HCEC 1CT (cell line): ENCODE measurements around the gene HOMER1.
"Not testable (repeated sequence)": the region's sequence is repeated elsewhere in the genome, so short reads cannot be mapped to it uniquely, and the experiment has no call there.

Source experiments
- DNase-seq: peaks from one replicate; pipeline ENCODE4 v3.0.0-alpha.2; 2017

The HOMER1 gene

GRCh38 chr5:79408028-79408427, 105.9 kb downstream of the HOMER1 start:
- no peak for DNase-seq

DNA sequence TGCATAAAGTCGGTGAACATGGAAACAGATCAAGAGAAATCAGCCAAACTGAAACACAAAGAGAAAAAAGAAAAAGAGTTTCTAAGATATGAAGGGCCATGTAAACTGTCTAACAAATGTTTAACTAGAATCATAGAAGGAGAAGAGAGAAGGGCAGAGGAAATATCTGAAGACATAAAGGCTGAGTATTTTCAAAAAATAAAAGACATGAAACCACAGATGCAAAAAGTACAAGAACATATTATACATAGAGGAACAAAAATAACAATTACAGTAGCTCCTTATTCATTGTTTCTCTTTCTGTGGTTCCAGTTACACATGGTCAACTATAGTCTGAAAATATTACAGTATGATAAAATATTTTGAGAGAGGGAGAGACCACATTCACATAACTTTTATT, 106.3 kb downstream of the HOMER1 start:
- no peak for DNase-seq

DNA sequence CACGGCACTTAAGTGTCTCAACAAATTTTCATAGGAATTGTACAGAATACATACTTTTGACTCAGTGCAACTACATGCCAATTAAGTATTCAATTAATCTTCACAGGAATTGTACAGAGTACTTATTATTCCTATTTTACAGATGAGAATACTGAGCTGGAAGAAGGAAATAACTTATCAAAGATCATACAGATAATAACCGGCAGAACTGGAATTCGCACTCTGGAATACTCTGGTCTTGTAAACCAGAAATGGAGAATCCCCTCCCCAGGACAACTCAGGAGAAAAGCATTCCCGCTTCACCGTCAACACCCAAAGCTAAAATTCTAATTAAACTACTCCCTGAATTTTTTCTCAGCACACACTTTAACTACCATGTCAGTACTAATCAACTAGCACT, 112.7 kb downstream of the HOMER1 start:
- DNase-seq = no peak

DNA sequence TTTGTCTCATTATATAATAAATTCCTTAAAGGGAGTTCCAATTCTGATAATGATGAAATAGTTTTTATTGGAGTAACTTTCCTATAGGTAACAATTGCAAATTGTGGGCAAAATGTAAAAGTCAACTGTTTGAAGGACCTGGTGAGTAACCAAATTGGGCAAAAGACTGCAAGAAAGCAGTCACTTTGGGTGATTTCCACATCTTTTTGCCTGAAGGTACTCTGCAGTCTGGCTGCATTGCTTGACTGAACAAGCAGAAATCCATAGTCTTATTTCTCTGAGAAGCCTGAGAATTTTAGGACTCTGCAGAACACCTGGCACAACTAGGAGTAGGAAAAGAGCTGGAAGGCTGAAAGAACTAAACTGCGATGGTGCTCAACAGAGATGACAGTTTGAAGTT, 114.9 kb downstream of the HOMER1 start:
- no peak for DNase-seq

GRCh38 chr5:79397080-79397479, 116.9 kb downstream of the HOMER1 start:
- no peak for DNase-seq

DNA sequence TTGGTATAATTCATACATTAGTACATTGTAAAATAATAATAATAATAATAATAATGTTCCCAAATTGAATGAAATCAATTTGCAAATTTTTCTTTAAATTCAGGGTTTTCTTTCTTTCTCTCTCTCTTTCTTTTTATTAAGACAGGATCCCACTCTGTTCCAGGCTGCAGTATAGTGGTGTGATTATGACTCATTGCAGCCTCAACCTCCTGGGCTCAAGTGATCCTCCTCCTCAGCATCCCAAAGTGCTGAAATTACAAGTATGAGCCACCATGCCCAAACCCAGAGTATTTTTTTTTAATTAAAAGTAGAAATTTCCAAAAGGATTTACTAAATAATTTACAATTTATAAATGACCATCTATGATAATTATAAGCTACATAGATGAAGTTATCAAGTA, 117.7 kb downstream of the HOMER1 start:
- peak; percentile 29 for DNase-seq

DNA sequence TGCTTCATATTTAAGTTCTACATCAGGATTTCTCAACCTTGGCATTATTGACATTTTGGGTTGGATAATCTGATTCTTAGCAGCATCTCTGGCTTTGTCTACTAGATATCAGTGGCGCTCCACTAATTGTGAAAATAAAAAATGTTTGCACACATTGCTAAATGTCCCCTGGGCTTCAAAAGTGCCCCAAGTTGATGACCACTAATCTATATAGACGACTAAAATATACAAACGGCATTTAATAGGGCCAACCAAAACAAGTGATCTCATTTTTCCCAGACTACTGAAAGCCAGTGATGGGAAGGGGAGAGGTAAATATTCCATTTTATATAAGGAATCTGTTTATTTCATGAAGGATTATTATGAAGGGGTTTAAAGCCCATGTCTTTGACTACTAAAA, 118.6 kb downstream of the HOMER1 start:
- DNase-seq = no peak

DNA sequence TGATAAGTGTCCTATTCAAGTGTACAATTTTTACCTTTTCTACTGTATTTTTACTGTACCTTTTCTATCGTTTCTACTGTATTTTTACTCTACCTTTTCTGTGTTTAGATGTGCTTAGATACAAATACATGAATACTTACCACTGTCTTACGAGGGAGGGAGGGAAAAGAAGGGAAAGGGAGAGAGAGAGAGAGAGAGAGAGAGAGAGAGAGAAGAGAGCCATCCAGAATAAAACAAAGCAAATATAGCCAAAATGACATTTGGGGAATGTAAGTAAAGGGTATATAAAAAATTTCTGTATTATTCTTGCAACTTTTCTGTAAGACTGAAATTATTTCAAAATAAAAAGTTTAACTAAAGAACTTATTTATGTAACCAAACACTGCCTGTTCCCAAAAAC, 121.2 kb downstream of the HOMER1 start:
- no peak for DNase-seq

DNA sequence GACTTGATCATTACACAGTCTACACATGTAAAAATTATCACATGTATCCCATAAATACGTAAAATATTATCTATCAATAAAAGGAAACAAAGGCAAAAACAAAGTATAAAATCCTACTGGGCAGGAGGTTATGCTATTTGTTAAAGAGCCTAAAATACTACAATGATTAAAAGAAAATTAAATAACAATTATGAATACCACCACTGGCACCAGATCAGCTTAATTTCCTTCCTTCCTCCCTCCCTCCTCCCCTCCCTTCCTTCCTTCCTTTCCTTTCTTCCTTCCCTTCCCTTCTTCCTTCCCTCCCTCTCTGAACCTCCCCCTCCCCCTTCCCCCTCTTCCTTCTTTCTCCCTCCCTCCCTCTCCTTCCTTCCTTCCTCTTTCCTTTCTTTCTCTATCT, 127.3 kb downstream of the HOMER1 start:
- DNase-seq = no peak

GRCh38 chr5:79385126-79385525, 128.8 kb downstream of the HOMER1 start:
- not testable (repeated sequence) for DNase-seq

DNA sequence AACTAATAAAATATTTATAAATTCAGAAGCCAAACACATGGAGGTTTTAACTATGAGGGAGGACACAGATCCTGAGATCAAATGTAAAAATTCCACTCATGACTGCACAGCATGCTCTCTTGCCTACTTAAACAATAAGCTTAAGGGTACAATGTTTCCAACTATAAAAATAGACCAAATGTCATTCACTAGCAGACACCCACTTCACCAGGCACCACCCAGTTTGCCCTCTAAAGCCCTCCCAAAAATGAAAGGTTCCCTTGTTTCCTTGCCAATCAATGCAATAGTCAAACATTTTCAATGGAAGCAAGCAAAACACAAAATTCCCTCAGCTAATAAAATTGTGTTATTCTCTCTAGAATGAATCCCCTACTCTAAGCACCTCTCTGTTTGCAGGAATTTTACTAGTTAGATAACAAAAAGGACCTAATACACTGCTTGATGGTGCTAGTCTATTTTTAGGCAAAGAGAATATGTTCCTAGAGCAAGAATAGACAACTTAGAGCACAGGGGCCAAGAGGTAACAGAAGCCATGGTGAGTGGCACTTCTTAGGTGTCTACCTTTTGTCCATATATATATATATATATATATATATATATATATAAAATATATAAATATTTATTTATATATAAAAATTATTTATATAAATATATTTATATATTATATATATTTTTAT, 135.3 kb downstream of the HOMER1 start:
- DNase-seq = no peak

DNA sequence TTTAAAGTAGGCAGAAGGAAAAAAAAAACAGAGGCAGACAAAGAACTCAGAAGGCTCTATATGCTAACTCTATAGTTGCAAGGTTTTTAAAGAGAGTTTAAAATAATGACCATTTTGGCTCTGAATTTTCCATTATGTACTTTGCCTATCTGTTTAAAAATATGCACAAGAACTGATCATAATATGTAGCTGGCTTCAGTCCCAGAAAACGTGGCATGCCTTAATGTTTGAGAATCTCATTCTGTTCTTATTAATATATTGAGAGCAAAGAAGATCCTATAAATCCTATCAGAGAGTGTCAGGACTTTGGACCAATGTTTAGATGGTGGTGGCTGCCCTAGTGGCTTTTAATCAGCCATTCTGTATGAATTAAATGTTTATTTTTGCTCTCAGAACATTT, 156.5 kb downstream of the HOMER1 start:
- no peak for DNase-seq

GRCh38 chr5:79349881-79350280, 164.1 kb downstream of the HOMER1 start:
- no peak for DNase-seq

GRCh38 chr5:79349047-79349446, 164.9 kb downstream of the HOMER1 start:
- DNase-seq = no peak

DNA sequence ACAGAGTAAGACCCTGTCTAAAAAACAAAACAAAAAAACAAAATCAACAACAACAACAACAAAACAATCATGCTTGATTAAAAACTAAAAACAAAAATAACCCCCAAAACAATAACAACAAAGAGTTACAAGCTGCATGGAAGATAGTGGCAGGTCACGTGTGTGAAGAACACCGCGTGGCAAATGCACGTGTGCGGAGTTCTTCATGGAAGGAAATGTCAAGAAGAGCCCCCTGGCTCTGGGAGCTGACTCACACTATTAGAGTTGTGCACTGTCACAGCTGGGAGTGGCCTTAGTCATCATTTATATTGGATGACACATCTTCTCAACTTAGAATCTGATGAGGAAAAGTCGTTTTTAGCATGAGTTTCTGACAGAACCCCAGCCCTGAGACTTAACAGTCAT, 167.5 kb downstream of the HOMER1 start:
- peak; percentile 55 for DNase-seq

DNA sequence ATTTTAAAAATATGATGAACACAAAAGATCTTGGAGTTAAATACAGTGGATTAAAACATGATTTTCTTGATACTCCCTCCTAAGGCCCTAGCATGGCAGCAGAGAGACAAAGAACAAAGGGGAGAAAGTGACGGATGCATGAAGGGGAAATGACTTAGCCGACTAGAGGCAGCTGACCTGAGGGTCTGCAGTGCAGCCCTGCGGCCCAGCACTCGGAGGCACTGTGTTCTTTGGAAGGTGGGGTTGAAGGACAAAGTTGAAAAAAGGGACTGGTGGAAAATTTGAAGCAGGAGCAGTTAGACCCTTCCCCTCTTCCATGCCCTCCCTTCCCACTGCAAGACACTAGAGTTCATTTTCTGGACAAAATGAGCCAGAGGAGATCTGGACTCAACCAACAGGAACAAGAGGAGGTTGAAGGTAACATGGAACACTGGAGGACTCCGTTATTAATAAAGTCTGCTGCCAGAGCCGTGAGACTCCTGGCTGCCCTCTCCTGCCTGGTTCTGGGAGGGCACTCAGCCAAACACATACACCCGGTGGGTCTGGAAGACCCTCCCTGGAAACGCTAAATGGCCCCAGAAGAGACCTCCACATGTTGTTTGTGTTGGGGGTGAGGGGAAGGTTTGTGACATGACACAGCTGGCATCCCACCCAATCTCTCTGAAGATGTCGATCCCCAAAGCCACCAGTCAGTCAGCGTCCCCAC, 179.9 kb downstream of the HOMER1 start:
- no peak for DNase-seq

- no peak for DNase-seq
Observed at GRCh38 chr5:79330071-79330470, 183.9 kb downstream of the HOMER1 start.

- no peak for DNase-seq
Observed at GRCh38 chr5:79329453-79329852, 184.5 kb downstream of the HOMER1 start.
